Ureter (tissue), 1 donor: ENCODE results near the gene CTR9. TPM values are rescaled to one million over a fixed set of nuclear protein-coding genes. Genes with fewer than 3 reads are reported as not detected.

Source experiments
- DNase-seq: peaks from one replicate; pipeline ENCODE4 v3.0.0-alpha.2; 2020; ENCODE audit warnings: low spot score
- total RNA-seq: library from RNA; stranded (reverse); gene quantifications from one replicate; pipeline ENCODE4 v1.2.4, GENCODE V29; 2023
- donor health status: DM: yes; HTN: yes; CAD: no.

Gene CTR9
- total RNA-seq, 1 donor from 2014 or later: 42.5 TPM

DNA sequence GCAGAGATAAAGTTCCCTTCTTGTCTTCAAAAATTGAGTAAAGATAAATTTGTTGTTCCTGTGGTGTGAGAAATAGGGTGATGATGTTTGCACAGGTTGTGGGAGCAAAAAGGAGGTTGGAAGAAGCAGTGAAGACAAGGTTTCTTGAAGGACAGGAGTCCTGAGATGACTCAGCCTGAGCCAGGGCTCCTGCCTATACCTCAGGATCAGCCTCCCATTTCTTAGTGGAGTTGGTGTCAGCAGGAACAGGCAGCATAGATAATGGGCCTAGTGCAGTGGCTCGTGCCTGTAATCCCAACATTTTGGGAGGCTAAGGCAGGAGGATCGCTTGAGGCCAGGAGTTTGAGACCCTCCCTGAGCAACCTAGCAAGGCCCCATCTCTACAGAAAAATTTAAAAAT lies 29.0 kb downstream of the CTR9 start:
- DNase-seq: no peak

DNA sequence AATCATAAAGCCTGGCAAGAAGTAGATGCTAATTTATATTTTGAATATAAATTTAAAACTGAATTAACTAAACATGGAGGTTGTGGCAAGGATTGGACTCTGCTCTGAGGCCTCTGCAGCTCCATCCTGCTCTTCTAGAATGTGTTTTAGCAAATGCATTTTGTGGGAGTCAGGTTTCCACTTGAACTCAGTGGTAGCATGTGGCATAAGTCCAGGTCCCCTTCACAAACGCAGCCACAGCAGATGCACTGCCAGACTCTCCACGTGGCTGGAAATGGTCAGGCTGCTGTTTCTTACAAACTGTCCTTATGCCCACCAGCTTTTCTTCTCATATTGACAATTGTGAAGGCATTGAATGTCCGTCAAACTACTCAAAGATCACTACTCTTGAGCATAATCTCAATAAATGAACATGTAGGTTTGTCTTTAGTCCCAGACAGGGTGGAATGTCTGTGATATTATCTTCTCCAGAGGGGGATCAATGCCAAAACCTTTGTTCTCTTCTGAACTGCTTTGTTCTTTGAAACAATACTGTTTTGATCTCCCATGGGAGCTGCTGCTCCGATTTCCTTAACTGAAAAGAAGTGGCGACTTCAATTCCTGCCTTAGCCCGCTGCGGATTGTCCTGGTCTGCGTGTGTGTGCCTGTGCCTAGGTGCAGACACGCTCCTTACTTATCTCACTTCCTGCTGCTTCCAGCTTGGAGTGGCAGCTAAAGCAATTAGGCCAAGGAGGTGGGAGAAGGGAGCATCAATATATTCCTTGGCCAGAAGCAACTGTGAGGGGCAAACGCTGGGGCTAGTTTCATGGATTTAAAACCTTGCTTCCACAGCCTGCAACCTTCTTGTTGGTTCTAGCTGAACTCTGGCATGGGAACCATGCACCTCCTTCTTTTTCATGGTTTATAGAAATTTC lies 33.4 kb downstream of the CTR9 start:
- no peak for DNase-seq

DNA sequence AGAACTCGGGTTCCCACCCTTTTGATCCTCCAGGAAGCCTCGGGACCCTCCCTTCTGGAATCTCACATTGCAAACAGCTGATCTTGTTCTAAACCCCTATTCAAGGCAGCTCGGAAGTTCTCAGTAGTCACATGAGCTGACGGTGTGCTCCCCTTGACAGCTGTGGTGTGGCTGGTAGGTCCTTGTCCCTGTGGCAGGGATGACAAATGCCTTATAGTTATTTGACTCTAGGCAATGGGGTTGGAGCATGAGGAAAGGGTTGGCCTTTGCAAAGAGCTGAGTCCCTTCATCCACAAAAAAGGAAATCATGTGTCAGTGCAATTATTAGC lies 34.1 kb downstream of the CTR9 start:
- no peak for DNase-seq

DNA sequence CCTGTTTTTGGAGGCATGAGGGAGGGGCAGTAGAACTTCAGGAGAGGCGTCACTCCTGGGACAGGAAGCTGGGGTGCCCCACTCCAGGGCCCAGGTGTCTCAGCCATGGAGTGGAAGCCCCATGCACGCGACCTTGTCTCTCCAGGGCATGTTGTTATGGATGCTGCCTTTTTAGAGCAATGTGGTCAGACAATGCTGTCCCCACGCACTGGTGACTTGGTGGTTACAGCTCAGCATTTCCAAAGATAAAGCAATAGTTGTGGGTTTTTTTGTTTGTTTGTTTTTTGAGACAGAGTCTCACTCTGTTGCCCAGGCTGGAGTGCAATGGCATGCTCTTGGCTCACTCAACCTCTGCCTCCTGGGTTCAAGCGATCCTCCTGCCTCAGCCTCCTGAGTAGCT lies 35.4 kb downstream of the CTR9 start:
- DNase-seq: no peak

DNA sequence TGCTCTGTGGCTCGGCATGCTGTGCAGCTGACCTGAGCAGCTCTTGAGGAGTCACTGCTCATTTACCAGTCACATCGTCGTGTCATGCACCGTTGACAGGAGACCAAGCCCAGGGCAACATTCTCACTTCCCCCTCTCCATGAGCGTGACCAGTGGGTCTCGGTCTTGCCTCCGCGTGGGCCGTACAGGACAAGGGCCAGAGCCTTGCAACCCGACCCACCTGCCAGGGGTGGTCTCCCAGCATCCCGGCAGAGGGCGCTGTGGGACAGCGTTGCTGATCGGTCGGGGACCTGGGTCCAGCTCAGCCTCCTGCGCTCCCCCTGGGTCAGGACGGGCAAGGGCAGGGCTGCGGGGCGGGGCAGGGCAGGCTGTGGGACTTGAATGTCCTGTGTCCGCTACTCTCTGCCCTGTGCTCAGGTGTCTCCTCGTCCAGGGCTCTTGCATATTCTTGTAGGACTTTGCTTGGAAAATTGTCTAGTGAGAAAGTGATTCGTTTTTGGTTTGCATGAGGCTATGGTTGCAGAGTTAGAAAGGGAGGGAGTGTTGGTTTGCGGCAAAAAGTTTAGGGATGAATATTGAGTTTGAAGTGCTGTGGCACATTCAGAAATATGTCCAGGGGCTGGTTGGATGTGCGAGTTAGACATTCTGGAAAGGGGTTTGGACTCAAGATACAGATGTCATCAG lies 41.5 kb downstream of the CTR9 start:
- peak; percentile 84 for DNase-seq

DNA sequence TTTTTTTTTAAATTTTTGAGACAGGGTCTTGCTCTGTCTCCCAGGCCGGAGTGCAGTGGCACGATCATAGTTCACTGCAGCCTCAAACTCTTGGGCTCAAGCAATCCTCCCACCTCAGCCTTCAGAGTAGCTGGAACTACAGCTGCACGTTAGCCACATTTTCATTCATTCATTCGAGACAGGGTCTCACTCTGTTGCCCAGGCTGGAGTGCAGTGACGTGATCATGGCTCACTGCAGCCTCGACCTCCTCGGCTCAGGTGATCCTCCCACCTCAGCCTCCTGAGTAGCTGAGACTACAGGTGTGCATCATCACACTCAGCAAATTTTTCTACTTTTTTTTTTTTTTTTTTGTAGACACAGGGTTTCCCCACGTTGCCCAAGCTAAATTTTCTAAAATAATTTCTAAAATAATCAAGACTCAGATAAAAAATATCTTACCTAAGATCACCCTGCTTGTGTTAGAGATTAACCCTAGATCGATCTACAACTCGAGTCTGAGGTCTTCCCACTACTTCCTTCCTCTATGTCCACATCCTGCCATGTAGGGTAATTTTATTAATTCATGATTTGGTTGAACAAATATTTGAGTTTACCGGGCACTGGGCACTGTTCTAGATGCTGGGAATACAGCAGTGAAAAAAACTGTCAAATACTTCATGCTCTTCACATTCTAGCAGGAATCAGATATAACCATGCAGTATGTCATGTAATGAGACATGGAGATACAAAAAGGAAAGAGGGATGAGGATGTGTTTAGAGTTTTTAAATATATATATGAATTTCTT lies 42.6 kb downstream of the CTR9 start:
- no peak for DNase-seq

DNA sequence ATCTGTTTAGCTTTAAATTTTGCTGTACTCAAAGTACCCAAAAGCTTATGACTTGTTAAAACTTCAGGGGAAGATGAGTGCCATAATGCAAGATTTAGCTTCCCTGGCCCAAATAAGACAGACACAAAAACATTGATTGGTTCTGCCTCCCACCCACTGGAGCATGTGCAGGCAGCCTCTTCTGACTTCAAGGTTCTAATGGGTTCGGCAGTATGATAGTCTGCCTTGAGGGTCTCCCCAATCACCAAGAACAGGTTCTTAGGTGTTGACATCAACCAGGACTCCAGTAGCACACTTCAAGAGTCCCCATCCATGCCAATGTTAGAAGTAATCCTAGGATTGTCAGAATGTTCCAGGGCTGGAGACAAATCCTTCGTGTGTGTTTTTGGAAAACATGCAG lies 45.1 kb downstream of the CTR9 start:
- DNase-seq: no peak

DNA sequence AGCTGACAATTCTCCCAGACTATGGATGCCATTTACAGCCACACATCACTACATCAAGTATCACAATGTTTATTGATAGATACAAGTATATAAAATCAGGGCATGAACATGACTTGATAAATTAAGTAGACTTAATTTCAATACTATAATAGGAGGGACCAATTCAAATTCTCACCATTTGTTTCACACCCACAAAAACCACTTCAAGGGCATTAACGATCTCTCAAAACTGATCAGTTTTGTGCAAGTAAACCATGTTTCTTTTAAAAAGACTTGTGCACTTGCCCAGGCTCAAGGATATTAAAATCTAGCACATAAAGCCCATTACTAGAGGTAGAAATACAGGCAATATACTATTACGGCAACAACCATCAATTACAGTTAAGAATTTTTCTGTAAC lies 46.0 kb downstream of the CTR9 start:
- no peak for DNase-seq

DNA sequence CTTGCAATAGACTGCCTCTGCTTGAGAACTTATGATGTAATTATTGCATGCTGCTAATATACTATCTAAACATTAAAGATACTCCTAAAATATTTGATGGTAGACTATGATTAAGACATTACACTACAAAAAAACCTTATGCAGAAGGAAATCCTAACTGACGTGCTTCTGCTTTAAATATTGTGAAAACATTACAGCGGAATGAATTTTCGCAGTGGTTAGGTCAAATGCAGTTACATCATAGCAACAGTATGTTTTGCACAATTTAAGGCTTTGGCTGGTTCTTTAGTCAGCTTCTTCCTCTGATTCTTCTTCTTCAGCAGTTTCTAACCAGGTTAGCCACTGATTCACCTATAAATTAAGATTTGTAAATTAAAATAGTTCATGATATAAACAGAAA lies 46.5 kb downstream of the CTR9 start:
- DNase-seq: no peak

DNA sequence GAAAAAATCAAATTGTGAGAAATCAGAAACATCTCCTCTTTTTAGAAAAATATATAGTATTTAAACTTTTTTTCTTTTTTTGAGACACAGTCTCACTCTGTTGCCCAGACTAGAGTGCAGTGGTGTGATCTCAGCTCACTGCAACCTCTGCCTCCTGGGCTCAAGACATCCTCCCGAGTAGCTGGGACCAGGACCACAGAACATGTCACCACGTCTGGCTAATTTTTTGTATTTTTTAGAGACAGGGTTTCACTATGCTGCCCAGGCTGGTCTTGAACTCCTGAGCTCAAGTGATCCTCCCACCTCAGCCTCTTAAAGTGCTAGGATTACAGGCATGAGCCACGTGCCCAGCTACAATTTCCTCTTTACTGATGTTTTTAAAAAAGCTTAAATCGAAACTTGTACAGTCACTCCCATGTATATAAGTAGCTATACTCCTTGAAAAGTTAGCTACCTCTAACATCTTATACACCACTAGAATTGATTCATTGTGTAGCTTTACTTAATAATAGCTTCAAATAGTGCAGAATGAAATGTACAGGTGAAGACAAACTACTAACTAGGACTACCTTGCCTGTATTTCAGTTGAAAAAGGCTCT lies 47.4 kb downstream of the CTR9 start:
- DNase-seq: no peak

DNA sequence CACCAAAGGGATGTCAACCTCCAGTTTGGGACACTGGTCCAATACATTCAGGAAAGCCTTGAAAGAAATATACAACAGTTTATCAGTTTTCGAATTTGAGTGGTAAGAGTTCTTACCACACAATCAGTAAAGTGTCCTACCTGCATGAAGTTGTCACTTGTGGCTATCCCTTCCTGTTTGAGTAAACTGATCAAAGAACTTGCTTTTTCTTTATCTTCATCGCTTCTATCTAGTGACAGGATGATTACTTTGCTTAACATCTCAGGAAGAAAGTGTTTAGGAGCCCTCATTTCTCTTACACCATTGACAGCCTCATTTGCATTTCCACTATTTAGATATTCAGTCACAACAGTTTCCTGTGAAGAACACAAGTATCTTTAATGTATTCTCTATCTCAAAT lies 49.2 kb downstream of the CTR9 start:
- DNase-seq: no peak

DNA sequence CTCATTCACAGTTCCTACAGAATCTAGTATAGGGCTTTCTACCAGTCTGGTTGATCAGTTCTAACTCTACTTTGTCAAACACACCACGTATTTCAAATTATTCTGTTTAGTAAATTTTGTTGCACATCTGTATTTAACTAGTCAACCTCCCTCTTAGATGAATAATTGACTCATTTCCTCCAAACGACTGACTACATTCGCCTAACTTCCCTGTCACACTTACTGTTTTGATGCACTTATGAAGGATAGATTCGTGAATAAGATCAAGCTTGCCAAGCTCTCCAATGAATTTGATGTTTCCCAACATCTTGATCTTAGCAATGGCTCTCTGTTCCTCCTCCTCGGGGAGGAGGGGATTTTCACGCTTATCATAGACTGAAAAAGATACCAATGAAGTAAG lies 52.6 kb downstream of the CTR9 start:
- no peak for DNase-seq

DNA sequence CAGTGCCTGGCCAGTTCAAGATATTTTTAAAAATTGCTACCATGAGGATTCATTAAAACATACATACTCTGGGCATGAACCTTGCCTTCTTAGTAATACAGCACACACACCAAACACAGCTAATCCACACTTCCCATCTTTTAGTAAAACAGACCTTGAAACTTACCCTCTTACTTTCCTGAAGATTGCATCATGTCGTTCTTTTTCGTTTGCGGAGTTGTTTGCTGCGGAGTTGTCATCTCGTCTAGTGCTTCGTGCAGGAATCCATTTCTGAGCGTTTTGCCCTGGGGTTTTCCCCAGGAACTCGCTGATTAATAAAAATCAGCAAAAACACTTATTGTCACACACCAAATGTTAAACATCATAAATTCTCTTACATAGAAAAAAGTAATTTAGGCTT lies 54.7 kb downstream of the CTR9 start:
- no peak for DNase-seq

DNA sequence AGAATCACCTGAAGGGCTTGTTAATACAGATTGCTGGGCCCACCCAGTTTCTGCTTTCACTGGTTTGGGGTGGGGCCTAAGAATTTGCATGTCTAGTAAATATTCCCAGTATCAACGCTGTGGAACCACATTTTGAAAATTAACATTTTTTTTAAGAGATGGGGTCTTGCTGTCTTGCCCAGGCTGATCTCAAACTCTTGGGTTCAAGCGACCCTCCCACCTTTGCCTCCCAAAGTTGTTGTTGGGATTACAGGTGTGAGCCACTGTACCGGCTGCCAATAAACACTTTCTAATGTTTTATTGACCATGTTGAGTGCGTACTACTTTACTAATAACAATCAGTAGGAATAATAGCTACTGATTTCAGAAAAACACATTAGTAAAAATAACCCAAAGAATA lies 55.2 kb downstream of the CTR9 start:
- DNase-seq: no peak

DNA sequence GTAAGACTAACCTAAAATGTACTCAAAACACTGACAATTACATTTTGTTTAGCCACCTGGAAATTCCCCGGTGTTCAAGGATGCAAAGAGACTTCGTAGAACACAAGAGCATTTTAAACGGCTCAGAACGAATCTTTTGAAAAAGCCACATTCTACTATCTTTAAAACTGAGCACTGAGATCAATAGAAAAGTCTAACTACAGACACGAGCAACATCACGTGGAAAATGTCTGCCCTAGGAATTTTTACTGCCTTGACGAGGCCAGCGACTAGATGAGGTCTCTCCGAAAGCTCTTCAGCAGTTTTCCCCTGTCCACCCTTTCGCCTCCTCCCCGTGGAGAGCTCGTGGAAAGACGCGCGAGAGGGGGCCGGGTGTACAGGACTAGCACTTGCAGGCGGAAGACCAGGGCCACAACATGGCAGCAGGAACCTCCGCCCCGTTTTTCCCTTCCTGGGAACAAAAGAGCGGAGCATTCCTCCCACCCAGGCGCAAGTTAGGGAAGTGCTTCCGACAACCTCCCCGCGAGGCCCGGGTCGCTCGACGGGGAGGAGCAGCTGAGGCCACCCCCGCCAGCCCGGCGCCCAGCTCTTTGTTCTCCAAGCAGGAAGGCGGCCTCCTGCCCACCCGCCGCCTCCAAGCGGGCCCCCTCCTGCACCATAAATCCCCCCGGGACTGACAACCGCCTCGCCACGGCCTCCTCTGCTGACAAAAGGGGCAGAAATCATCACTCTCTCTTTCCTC lies 56.6 kb downstream of the CTR9 start:
- peak; percentile 77 for DNase-seq

DNA sequence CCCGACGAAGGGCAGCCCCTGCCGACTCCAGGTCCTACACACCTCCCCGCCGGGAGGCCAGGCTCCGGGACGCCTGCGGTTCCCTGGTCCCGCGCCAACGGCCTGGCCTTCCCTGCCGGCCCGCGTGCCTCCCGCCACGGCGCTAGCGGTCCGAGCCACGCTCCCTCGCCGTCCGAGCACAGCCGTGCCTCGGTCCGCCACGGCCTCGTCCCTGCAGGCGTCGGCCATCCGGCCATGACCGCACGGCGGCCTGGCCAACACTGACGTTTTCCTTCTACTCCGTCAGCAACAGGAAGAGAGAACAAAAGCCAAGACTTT lies 57.1 kb downstream of the CTR9 start:
- peak; percentile 49 for DNase-seq

DNA sequence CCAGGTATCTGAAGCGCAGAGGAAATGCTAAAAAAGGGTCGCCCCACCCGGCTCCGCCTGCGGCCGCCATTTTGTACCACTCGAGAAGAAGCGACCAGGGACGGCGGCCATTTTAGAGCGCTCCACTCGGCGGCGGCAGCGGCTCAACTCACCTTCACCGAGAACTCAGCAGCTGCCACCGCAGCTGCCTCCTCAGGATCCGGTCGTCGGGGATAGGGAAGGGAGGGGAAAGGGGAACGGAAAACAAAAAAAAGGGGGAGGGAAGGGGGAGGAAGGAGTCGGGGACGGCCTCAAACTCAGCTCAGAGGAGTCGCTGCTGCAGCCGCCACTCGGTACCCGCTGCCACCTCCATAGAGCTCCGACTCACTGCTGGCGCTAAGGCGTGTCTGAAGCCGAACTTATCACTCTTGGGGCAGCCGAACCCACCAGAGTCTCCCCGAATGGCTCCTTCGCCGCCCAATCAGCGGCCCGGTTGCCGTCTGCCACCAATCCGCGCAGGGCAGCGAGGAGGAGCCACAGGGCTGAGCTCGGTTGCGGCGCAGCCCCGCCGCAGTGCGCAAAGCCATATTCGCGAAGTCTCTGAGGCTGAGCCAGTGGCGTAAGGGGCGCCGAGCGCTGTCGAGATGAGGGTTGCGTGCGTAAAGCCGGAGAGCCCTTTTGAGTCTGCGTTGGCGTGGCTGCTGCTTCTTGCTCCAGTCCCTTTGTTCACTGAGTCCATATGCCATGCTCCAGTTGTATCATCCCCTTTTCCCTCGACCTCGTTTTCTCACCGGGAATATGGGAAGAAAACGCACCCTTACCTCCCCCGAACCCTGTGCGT lies 57.7 kb downstream of the CTR9 start, which contains the start of gene EIF4G2:
Gene EIF4G2, minus strand, starts transcription at position 374 of the 820 bp plus-strand sequence.
- DNase-seq: peak; percentile 99

DNA sequence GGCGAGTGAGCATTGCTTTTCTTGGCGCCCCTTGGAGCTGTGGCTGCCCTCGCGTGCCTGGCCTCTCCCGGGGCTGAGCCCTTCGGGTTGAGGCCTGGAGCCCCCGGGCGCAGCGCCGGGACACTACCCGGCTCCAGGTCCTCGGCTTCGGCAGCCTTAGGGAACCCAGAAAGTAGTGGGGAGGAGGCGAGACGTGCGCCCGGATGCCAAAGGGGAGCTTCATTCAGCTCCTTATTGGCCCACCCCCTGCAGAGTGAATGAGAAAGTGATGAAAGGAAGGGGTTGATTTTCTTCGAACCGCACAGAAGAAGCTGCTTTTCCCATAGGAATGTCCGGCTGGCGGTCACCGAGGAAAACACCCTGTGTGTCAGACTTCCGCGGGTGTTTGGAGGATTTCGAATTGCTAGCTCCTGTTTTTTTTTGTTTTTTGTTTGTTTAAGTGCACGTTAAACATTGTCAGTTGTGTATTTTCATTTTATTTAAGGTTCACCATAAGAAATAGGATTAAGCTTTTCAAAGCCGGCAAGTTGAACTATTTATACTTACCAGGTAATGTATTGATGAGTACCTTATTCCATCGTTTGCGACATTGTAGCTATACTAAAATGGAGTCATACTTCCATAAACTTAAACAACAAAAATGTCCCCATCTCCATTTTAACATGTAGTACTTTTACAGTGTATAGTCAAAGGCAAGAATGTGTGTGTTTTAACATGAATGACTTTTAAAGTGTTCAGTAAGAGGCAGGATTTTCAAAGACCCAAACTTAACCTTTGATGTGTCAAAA lies 58.5 kb downstream of the CTR9 start:
- no peak for DNase-seq

DNA sequence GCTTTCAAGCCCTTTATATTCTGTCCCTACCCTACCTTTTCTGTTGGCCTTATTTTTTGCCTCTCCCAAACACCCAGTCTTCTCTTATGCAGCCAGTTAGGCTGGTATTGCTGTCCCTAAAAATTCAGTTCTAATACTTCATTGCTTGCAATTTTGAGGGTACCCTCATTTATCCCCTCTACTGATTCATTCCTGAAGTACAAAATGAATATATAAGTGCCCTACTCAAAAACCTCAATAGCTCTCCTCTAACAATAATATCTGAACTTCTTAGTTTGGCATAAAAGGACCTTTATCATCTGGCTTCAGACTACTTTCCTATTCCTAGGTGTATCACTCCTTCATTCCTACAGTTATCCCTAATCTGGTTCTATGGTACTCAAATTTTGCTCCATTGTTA lies 62.9 kb downstream of the CTR9 start:
- no peak for DNase-seq

DNA sequence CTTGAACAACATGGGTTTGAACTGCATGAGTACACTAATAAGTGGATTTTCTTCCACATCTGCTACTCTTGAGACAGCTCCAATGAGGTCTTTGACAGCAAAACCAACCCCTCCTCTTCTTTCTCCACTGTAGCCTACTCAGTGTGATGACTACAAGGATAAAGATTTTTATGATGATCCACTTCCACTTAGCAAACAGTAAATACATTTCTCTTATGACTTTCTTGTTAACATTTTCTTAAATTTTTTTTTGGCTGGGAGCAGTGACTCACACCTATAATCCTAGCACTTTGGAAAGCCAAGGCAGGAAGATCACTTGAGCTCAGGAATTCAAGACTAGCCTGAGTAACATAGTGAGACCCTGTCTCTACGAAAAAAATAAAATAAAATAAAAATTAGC lies 67.5 kb downstream of the CTR9 start:
- no peak for DNase-seq
